Esophagus (tissue), 2 donors: ENCODE results near the gene PVALEF. TPM values are rescaled to one million over a fixed set of nuclear protein-coding genes. Genes with fewer than 3 reads are reported as not detected.

ENCODE experiments used
- H3K27ac ChIP-seq, 2 donors: one replicate each; pipeline ENCODE4 v1.5.1; 2013; ENCODE audit warnings: low read depth in 2 of 2, mild to moderate bottlenecking in 2 of 2, inconsistent platforms in 1 of 2, low read length in 1 of 2, moderate library complexity in 1 of 2
- H3K27me3 ChIP-seq, 2 donors: one replicate each; pipeline ENCODE4 v1.6.1; 2013; ENCODE audit warnings: low read length in 2 of 2, control low read depth in 1 of 2, mild to moderate bottlenecking in 1 of 2; ENCODE audit not compliant: insufficient read depth in 2 of 2, control insufficient read depth in 1 of 2
- H3K36me3 ChIP-seq, 2 donors: one replicate each; pipeline ENCODE4 v1.6.1; 2013; ENCODE audit warnings: low read length in 1 of 2; ENCODE audit not compliant: control insufficient read depth in 2 of 2, insufficient read depth in 2 of 2
- H3K4me1 ChIP-seq, 2 donors: one replicate each; pipeline ENCODE4 v1.6.1; 2013; ENCODE audit warnings: low read length in 1 of 2; ENCODE audit not compliant: control insufficient read depth in 2 of 2, insufficient read depth in 2 of 2
- H3K4me3 ChIP-seq, 2 donors: one replicate each; pipeline ENCODE4 v1.5.1; 2013; ENCODE audit warnings: low read length in 2 of 2, mild to moderate bottlenecking in 2 of 2, low read depth in 1 of 2, moderate library complexity in 1 of 2
- H3K9me3 ChIP-seq, 2 donors: one replicate each; pipeline ENCODE4 v1.6.1; 2013; ENCODE audit warnings: mild to moderate bottlenecking in 2 of 2, low read depth in 1 of 2, low read length in 1 of 2, moderate library complexity in 1 of 2; ENCODE audit not compliant: control insufficient read depth in 2 of 2, insufficient read depth in 1 of 2
- WGBS, 2 donors: extraction: QIAGEN DNeasy Blood & Tissue Kit; methylation state at CpG; one replicate each; pipeline ENCODE4 v1.1.7; 2013; 5-methylcytosine and 5-hydroxymethylcytosine counted together
- polyA plus RNA-seq, 2 donors: library from polyadenylated mRNA; stranded (reverse); fragments of 200-250 nt; gene quantifications; one replicate each; pipeline ENCODE4 v1.2.3, GENCODE V29; 2013
- donor health status: healthy with polysubstance abuse.
- donor health status: Bipolar disorder and iron deficiency.

Gene PVALEF
- polyA plus RNA-seq, 2 donors, result not detected

DNA sequence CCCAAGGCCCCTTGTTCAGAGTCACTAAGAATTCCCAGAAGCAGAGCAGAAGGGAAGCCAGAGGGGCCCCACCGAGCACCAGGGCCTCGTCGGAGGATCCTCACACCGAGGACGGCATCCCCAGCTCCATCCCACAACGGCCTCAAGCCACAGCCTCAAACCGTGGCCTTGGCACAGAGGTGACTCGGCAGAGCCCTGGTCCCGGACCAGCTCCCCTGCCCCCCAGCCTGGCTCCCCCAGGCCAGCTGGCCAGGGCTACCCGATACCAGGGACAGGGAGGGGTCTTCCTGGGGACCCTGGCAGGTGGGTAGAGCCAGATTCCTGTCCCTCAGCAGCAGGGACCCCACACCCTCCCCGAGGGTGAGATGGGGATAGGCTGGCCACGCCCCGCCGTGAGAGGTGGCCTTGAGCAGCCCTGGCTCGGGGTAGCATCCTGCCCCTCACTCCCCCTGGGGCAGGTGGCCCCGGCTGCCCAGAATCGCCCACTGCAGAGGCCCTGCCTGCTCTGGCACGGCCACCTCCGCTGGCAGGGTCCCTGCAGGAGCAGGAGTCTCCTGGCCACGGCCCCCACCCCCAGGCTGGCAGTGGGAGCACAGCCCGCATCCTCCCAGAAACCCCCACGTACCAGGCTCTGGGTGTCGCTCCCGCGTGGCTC lies 5.6 kb upstream of the PVALEF start:
- WGBS, 2 donors, result 65 to 66% methylated on average over 21 to 25 of the region's 25 CpGs
- Histone ChIP-seq H3K9me3 (no peaks in the 10 kb centered on the region), H3K27ac (no peak overlapping the region), H3K4me1 (no peaks in the 10 kb centered on the region), H3K36me3 (no peaks in the 10 kb centered on the region), H3K4me3 (no peak overlapping the region), H3K27me3 (no peaks in the 10 kb centered on the region)

DNA sequence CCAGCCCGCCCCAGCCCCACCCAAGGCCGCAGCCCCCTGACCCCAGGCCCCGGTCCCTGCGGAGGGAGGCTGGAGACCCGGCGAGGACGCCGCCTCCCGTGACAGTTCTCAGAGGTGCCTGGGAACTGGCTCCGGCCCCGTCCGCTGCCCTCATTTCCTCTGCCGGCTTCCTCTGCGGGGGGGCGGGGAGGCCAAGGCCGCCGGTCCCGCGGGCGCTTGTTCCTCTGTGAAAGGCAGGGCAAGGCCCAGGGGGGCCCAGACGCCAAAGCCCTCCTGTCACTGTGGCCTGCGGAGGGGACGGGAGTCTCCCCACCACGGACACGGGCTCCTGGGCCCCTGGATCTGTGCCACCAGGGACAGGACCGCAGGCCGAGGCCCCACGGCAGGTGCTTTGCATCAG lies 5.0 kb upstream of the PVALEF start:
- Histone ChIP-seq H3K4me1 (peaks cover 0 to 2% of the 10 kb centered on the region in 2 donors), H3K36me3 (no peaks in the 10 kb centered on the region), H3K4me3 (no peak overlapping the region), H3K27ac (no peak overlapping the region), H3K27me3 (peaks cover 0 to 4% of the 10 kb centered on the region in 2 donors), H3K9me3 (no peaks in the 10 kb centered on the region)
- WGBS, 2 donors, result 43 to 49% methylated on average over 28 of the region's 28 CpGs

DNA sequence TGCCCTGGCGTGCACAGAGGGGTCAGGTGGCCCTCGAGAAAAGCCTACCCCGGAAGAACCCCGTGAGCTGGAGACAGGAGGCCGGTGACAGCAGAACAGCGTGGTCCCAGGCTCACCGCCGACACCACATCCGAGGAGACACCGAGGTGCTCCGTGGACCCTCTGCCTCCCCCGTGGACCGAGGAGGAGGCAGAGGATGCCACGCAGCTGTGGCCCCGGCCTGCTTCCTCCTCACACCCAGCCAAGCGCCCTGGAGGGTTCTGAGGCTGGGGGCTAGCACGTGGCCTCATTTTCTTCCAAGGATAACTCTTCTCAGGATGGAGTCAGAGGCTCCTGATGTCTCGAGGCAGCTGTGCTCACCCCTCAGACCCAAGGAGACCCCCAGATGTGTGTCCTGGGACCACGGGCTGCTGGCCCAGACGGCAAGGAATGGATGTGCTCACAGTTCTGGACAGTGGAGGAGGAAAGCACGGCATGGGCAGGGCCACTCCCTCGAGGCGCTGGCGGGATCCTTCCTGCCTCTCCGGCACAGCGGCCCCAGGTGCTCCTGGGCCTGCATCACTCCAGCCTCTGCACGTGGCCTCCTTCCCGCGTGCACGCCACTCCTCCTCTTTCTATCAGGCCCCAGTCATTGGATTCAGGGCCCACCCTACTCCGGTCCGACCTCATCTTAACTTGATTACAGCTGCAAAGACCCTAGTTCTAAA lies 4.4 kb upstream of the PVALEF start:
- H3K9me3 ChIP-seq, result no peaks in the 10 kb centered on the region
- no peak overlapping the region for H3K4me3 ChIP-seq
- H3K27ac ChIP-seq, result no peak overlapping the region
- no peaks in the 10 kb centered on the region for H3K36me3 ChIP-seq
- 62 to 71% methylated on average over 32 of the region's 32 CpGs for WGBS, 2 donors
- peaks cover 0 to 7% of the 10 kb centered on the region in 2 donors for H3K4me1 ChIP-seq
- peaks cover 0 to 8% of the 10 kb centered on the region in 2 donors for H3K27me3 ChIP-seq

DNA sequence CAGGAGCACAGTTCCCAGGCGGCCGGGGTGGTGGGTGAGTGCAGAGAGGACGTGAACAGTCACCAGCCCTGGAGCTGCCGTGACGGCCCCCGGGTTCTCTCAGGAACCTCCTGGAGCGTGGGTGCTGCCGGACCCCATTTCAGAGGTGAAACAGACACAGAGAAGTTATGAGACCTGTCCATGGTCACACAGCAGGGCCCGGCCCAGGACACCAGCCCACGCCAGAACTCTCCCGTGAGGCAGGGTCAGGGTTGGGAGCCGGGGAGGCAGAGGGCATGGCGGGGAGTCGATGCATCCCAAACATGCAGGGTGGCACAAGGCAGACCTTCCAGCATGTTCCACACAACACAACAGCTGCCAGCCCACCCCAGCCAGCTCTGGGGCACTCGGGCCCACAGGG lies 3.8 kb upstream of the PVALEF start:
- Histone ChIP-seq H3K4me3 (no peak overlapping the region), H3K36me3 (no peaks in the 10 kb centered on the region), H3K27me3 (peaks cover 0 to 10% of the 10 kb centered on the region in 2 donors), H3K27ac (no peak overlapping the region), H3K9me3 (no peaks in the 10 kb centered on the region), H3K4me1 (peaks cover 0 to 7% of the 10 kb centered on the region in 2 donors)
- 91 to 92% methylated on average over 13 to 15 of the region's 15 CpGs for WGBS, 2 donors

DNA sequence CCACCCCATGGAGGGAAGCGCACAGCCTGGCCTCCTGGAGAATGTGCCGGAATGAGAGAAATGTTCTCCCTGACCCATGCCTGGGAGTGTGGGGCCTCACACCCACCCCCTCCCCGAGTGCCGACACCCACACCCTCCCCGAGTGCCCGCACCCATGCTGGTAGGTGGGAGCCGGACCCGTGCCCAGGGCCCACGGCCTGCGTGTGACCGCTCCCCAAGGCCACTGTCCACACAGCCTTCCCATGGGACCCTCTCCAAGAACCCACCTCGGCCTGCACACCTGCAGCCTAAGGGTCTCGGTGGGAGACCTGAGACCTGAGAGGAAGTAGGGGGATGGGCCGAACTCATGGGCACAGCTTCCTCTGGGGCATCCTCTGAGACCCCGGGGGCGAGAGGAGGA lies 3.3 kb upstream of the PVALEF start:
- Histone ChIP-seq H3K4me1 (peaks cover 0 to 7% of the 10 kb centered on the region in 2 donors), H3K4me3 (no peak overlapping the region), H3K9me3 (no peaks in the 10 kb centered on the region), H3K36me3 (no peaks in the 10 kb centered on the region), H3K27me3 (peaks cover 0 to 11% of the 10 kb centered on the region in 2 donors), H3K27ac (no peak overlapping the region)
- WGBS, 2 donors, result 83 to 84% methylated on average over 15 to 16 of the region's 16 CpGs

DNA sequence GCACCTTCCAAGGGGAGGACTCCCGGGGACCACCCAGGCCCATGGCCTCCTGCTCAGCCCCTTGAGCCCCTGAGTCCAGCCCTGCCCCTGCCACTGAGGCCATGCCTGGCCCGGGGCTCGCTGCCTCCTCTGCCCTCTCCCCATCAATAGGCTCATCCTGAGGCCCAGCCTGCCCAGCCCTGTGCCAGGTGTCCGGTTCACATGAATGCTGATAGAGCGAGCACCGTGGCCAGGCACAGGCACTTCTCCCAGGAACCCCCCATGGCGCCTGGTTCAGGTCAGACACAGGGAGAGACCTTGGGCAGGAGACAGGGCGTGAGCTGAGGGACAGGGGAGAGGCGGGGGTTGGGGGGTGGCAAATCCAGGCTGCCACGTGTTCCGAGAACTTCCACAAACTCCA lies 2.8 kb upstream of the PVALEF start:
- peaks cover 0 to 7% of the 10 kb centered on the region in 2 donors for H3K4me1 ChIP-seq
- no peak overlapping the region for H3K4me3 ChIP-seq
- peaks cover 0 to 11% of the 10 kb centered on the region in 2 donors for H3K27me3 ChIP-seq
- 75 to 82% methylated on average over 11 of the region's 11 CpGs for WGBS, 2 donors
- no peaks in the 10 kb centered on the region for H3K36me3 ChIP-seq
- H3K27ac ChIP-seq, result no peak overlapping the region
- no peaks in the 10 kb centered on the region for H3K9me3 ChIP-seq

DNA sequence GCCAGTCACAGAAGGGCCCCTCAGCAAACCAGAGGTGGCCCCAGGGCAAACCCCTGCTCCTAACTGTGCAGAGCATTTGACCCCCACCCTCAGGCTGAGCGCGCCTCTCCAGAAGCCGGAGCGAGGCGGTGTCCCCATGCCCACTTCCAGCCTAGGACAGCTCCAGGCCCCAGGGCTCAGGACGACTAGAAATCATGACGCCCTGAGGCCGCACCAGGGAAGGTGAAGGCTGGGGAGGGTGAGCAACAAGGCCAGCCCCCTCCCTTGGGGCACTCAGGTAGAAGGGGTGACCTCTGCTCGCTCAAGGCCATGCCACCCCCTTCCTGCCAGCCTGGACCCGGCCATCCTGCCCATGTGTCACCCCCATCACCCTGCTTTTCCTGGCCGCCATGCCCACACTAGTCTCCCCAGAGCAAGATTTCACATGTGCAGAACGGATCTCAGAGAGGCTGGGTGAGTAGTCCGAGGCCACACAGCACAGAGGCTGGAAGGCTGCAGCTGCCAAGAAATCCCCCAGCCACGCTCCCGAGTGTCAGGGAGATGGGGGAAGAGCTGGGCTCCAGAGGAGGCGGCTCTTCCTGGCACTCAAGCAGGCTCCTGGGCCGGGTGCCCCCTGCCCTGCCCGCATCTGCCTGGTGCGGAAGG lies 2.1 kb upstream of the PVALEF start:
- H3K36me3 ChIP-seq, result no peaks in the 10 kb centered on the region
- H3K9me3 ChIP-seq, result no peaks in the 10 kb centered on the region
- peaks cover 0 to 11% of the 10 kb centered on the region in 2 donors for H3K27me3 ChIP-seq
- WGBS, 2 donors, result 73 to 83% methylated on average over 16 to 19 of the region's 19 CpGs
- H3K4me1 ChIP-seq, result peaks cover 0 to 7% of the 10 kb centered on the region in 2 donors
- H3K4me3 ChIP-seq, result no peak overlapping the region
- no peak overlapping the region for H3K27ac ChIP-seq

DNA sequence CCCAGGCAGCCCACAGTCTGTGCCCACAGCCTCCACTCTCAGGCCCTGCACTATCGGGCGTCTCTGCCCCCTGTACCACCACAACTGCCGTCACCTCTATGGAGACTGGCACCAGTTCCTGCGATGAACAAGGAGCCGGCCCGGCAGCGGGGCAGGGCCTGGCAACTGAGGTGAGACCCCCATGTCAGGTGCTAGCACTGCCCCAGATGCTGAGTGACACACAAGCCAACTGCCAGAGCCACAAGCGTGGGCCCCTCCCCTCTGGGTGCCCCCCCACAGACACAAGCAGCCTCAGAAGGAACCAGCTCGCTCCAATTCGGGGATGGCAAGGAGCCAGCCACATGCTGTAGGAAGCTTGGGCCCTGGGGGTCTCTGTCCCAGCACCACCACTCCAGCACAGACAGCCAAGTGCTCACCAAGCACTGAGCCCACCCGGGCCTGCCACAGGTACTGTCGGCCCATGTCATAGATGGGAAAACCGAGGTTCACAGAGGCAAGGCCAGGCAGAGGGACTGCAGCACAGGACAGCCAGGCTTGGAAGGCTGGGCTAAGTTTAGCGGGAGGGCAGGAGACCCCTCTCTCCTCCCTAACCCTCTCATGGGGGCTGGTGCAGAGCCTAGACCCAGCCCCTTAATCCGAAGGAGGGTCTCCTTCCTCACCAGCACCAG lies 1.5 kb upstream of the PVALEF start:
- 79 to 82% methylated on average over 15 of the region's 15 CpGs for WGBS, 2 donors
- Histone ChIP-seq H3K27ac (no peak overlapping the region), H3K27me3 (peaks cover 0 to 11% of the 10 kb centered on the region in 2 donors), H3K36me3 (no peaks in the 10 kb centered on the region), H3K4me1 (peaks cover 0 to 7% of the 10 kb centered on the region in 2 donors), H3K4me3 (no peak overlapping the region), H3K9me3 (no peaks in the 10 kb centered on the region)

DNA sequence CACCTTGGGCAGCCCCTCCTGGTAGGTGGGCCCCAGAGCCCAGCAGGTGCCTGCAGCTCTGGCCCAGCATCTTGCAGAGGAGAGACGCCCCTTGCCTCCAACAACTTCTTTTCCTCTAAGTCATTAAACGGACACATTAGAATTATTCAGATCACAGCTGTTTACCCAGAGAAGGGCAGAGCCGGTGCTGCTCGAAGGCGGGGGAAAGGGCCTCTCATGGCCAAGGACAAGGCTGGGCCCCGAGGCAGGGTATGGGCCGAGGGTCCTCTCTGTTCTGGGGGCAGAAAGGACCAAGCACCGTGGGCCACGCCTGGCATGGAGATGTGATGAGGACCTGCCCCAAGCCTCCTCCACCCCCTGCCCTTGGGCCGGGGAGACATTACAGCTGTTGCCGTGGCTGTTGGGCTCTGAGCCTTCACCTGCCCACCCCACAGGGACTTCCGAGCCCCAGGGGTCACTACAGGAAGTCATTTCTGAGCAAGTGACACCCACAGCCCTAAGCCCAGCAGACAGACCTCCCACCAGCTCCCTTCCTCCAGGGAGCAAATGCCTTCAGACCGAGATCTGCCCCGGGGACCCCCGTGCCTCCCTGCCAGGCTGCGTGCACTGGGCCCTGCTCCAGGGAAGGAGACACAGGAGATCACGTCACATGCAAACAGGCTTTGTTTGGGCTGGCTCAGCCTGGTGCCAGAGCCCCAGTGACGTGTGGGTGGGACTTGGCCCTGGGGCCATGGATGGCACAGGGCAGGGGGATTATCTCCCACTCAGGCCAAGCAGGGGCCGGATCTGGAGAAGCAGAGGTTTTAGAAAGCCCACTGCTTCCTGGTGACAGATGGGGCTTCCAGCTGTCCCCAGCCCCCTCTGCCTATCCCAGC lies 699 bp upstream of the PVALEF start:
- Histone ChIP-seq H3K27ac (no peak overlapping the region), H3K36me3 (no peaks in the 10 kb centered on the region), H3K4me1 (peaks cover 0 to 7% of the 10 kb centered on the region in 2 donors), H3K4me3 (no peak overlapping the region), H3K9me3 (peaks cover 0 to 2% of the 10 kb centered on the region in 2 donors), H3K27me3 (peaks cover 0 to 11% of the 10 kb centered on the region in 2 donors)
- 33 to 34% methylated on average over 18 to 19 of the region's 19 CpGs for WGBS, 2 donors
